CD4-positive, alpha-beta T cell treated with Interleukin-15 for 4 hours (primary cell): ENCODE results near the gene CATSPERE.
"Not testable (repeated sequence)": the region's sequence is repeated elsewhere in the genome, so short reads cannot be mapped to it uniquely, and the experiment has no call there.

Source experiments
- DNase-seq: peaks from one replicate; pipeline ENCODE4 v3.0.0-alpha.2; 2020; ENCODE audit warnings: low spot score

Gene CATSPERE

DNA sequence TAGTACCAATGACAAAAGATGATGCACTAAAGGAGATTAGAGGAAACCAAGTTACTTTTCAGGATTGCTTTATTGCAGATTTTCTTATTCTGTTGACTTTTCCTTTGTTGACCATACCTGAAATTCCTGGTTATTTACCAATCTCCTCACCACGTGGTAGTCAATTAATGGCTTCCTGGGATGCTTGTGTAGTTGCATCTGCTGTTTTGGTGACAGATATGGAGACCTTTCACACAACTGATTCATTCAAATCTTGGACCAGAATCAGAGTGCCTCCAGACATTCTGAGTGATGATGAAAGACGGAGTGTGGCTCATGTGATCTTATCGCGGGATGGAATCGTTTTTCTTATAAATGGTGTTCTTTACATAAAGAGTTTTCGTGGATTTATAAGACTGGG is 91.3 kb downstream of the CATSPERE start:
- no peak for DNase-seq

GRCh38 chr1:244556263-244556662 is 95.2 kb downstream of the CATSPERE start:
- no peak for DNase-seq

DNA sequence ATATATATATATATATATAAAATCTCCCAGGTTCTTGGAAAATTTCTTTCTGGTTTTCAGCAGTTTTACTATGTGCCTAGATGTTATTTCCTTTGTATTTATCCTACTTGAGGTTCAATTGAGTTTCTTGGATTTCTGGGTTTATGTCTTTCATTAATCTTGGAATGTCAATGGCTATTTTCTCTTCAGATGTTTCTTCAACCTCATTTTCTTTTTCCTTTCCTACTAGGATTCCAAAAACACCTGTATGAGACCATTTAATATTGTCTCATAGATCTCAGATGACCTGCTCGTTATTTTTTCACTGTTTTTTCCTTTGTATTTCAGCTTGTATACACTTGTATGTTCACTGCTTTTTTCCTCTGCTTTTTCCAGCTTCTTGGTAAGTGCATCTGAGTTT is 96.5 kb downstream of the CATSPERE start:
- no peak for DNase-seq

- no peak for DNase-seq
Observed at GRCh38 chr1:244559561-244559960, 98.5 kb downstream of the CATSPERE start.

DNA sequence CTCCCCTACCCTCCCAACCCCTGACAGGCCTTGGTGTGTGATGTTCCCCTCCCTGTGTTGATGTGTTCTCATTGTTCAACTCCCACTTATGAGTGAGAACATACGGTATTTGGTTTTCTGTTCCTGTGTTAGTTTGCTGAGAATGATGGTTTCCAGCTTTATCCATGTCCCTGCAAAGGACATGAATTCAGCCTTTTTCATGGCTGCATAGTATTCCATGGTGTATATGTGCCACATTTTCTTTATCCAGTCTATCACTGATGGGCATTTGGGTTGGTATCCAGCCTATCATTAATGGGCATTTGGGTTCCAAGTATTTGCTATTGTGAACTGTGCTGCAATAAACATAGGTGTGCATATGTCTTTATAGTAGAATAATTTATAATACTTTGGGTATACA is 101.8 kb downstream of the CATSPERE start:
- DNase-seq = not testable (repeated sequence)

DNA sequence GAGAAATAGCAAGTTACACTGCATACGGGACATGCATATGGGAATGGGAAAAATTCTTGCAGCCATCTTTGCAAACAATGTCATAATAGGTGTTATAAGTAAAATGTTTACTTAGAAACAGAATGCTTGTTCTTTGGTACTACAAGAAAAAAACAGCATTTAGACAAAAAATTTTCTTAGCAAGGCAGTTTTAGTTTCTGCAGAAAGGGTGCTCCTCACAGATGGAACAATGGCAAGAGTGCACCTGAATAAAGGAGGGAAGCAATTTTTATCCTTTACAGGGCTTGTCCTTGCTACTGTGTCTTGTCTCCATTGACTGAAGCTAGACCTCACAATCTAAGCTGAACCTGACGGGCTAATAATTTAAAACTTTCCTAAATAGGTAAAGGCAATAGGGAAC is 112.7 kb downstream of the CATSPERE start:
- no peak for DNase-seq

- DNase-seq = no peak
Observed at GRCh38 chr1:244576259-244576892, 115.3 kb downstream of the CATSPERE start.

DNA sequence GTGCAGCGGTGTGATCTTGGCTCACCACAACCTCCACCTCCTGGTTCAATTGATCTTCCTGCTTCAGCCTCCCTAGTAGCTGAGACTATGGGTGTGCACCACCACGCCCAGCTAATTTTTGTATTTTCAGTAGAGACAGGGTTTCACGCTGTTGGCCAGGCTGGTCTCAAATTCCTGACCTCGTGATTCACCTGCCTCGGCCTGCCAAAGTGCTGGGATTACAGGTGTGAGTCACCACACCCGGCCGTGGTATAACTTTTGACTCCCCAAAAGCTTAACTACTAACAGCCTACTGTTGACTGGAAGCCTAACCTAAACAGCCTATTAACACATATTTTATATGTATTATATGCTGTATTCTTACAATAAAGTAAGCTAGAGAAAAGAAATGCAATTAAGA is 117.1 kb downstream of the CATSPERE start:
- not testable (repeated sequence) for DNase-seq

GRCh38 chr1:244583358-244583982 is 122.4 kb downstream of the CATSPERE start:
- DNase-seq = no peak

DNA sequence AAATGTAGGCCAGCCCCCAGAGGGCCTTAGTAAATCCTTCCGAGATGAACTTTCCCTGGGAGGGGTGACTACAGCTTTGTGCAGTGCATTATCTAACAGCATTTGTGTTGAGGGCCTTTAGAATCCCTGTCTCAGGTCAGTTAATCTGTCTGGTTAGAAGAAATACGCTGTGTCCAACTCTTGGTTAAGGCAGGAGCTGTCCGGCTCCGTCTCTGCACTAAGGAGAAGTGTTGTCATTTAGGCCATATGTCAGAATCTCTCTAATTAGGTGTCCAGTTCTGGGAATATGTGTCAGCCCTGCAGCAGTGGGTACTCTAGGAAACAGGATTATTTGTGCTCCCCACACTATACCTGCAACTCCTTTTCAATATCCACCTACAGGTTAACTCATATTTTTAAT is 124.8 kb downstream of the CATSPERE start:
- no peak for DNase-seq

- no peak for DNase-seq
Observed at GRCh38 chr1:244590670-244591069, 129.6 kb downstream of the CATSPERE start.

DNA sequence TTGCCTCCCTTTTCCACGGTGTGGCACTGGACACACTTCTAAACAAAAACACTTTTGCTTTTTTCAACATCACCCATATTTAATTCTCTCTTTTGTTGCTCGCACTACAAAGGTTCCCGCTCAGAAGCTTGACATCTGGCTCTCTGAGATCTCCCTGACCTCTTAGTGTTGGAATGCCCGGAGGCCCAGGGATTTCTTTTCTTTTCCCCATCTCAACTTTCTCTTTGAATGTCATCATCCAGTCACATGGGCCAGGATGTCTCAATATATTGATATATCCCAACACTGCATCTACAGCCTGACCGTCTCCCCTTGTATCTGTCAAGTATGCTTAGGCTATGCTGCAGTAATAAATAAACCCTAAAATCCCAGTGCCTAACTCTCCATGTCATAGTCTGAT is 137.5 kb downstream of the CATSPERE start:
- DNase-seq = no peak

DNA sequence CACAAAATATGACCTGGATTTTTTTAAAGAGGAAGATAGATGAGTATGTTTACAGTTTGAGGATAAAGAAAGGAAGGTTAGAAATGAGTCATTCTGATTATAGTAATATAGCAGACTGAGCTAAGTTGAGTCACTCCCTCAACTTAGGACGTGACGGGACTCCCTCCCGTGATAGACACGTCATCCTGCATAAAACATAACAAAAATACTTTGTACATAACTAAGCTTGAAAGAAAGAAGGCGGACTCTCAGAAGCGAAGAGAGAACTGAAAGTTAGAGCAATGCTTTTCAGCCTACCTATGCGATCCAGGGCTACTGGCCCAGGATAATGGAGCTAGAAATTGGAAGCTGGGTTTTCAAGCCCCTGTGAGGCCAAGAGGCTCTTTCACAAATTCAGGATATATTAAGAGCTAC is 138.9 kb downstream of the CATSPERE start:
- DNase-seq = peak; percentile 39

GRCh38 chr1:244601336-244601735 is 140.3 kb downstream of the CATSPERE start:
- DNase-seq = no peak

GRCh38 chr1:244603498-244603897 is 142.4 kb downstream of the CATSPERE start:
- peak; percentile 50 for DNase-seq

- no peak for DNase-seq
Observed at GRCh38 chr1:244605835-244606370, 144.8 kb downstream of the CATSPERE start.

GRCh38 chr1:244614113-244614836 is 153.2 kb downstream of the CATSPERE start:
- DNase-seq = no peak

DNA sequence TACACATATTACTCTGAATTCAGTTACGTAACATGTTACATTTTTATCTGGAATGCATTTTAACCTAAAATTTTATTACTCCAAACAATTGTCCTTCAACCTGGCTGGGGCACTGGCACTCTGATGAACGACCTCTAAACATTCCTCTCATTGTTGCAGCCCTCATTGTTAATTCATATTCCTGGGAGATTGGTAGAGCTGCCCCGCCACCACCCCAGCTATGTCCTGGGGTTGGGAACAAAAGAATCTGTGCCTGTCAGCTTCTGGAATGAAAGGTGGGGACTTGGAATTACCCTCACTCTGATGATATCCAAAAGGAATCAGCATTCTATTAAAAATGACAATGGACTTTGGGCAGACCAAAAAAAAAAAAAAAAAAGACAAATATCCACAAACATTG is 153.8 kb downstream of the CATSPERE start:
- DNase-seq = no peak

GRCh38 chr1:244615301-244615700 is 154.2 kb downstream of the CATSPERE start:
- DNase-seq = no peak

DNA sequence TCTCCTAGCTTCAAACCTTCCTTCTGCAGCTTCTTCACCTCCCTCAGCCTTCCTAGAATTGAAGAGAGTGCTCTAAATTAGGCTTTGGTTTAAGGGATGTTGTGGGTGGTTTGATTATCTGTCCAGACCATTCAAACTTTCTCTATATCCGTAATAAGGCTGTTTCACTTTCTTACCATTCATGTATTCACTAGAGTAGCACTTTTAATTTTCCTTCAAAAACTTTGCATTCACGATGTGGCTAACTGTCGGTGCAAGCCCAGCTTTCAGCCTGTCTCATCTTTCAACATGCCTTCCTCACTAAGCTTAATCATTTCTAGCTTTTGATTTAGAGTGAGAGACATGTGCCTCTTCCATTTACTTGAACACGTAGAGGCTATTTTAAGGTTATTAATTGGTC is 165.6 kb downstream of the CATSPERE start:
- no peak for DNase-seq

DNA sequence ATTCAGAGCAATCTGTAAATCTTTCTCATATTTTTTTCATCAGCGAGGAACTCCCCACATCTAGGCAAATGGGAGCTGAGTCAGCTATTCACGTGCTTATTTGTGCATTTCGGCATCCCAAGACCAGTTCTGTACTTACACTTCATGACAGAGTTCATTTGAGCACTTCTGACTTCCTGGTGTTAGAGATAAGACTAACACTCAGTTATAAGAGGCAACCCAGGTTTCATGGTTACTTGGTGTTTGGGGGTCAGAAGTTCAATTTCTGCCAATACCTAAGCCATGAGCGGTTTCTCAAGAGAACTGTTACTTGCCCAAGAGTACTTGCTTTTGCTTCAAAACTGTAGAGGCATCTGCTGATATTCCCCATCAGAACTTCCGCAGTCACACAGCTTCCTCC is 167.7 kb downstream of the CATSPERE start:
- DNase-seq = no peak

DNA sequence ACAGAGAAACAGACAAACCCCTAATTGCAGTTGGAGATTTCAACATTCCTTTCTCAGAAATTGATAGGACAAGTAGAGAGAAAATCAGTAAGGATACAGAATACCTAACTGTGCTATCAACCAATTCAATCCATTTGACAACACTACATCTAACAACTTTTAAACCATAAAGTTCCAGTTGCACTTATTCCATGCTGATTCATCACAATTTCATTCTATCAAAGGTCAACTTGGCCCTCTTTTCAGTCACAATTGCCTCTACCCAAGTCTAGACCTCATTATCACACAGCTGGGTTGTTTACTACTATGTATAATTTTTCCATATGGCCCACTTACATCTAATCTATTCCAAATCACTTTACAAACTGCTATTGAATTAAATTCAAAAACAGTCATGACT is 172.1 kb downstream of the CATSPERE start:
- DNase-seq = no peak

GRCh38 chr1:244634546-244634945 is 173.5 kb downstream of the CATSPERE start:
- DNase-seq = no peak
